Parathyroid adenoma (tissue), 2 donors: ENCODE results near the gene ALOX12B.

Experiments
- H2AFZ ChIP-seq: fragments of 300-600 bp; sonication (generic); one replicate; pipeline ENCODE4 v1.7.0; 2017; ENCODE audit warnings: antibody characterized with exemption, mild to moderate bottlenecking
- H3K27ac ChIP-seq: fragments of 300-600 bp; sonication (generic); one replicate; pipeline ENCODE4 v1.7.0; 2017
- H3K27me3 ChIP-seq: fragments of 300-600 bp; sonication (generic); one replicate; pipeline ENCODE4 v1.7.0; 2017; ENCODE audit warnings: low read length; ENCODE audit not compliant: control insufficient read depth, insufficient read depth
- H3K36me3 ChIP-seq: fragments of 300-600 bp; sonication (generic); one replicate; pipeline ENCODE4 v1.7.0; 2017; ENCODE audit warnings: low read length; ENCODE audit not compliant: control insufficient read depth, insufficient read depth
- H3K4me1 ChIP-seq: fragments of 300-600 bp; sonication (generic); one replicate; pipeline ENCODE4 v1.7.0; 2017; ENCODE audit warnings: control low read depth
- H3K4me2 ChIP-seq: fragments of 300-600 bp; sonication (generic); one replicate; pipeline ENCODE4 v1.7.0; 2017; ENCODE audit warnings: low read length
- H3K4me3 ChIP-seq: fragments of 300-600 bp; sonication (generic); one replicate; pipeline ENCODE4 v1.7.0; 2017; ENCODE audit warnings: low read depth, low read length
- H3K79me2 ChIP-seq: fragments of 300-600 bp; sonication (generic); one replicate; pipeline ENCODE4 v1.7.0; 2017; ENCODE audit warnings: control low read depth
- H3K9ac ChIP-seq: fragments of 300-600 bp; sonication (generic); one replicate; pipeline ENCODE4 v1.7.0; 2017; ENCODE audit warnings: mild to moderate bottlenecking
- H3K9me3 ChIP-seq: fragments of 300-600 bp; sonication (generic); one replicate; pipeline ENCODE4 v1.7.0; 2017; ENCODE audit warnings: low read length; ENCODE audit not compliant: control insufficient read depth
- TF ChIP-seq, protein P1 (sequence below): fragments of 300-600 bp; sonication (generic); IDR thresholded peaks from one replicate; pipeline ENCODE4 v1.7.0; 2017; ENCODE audit warnings: antibody characterized with exemption, mild to moderate bottlenecking
- donor health status: primary hyperparathyroidism.

ALOX12B gene

DNA sequence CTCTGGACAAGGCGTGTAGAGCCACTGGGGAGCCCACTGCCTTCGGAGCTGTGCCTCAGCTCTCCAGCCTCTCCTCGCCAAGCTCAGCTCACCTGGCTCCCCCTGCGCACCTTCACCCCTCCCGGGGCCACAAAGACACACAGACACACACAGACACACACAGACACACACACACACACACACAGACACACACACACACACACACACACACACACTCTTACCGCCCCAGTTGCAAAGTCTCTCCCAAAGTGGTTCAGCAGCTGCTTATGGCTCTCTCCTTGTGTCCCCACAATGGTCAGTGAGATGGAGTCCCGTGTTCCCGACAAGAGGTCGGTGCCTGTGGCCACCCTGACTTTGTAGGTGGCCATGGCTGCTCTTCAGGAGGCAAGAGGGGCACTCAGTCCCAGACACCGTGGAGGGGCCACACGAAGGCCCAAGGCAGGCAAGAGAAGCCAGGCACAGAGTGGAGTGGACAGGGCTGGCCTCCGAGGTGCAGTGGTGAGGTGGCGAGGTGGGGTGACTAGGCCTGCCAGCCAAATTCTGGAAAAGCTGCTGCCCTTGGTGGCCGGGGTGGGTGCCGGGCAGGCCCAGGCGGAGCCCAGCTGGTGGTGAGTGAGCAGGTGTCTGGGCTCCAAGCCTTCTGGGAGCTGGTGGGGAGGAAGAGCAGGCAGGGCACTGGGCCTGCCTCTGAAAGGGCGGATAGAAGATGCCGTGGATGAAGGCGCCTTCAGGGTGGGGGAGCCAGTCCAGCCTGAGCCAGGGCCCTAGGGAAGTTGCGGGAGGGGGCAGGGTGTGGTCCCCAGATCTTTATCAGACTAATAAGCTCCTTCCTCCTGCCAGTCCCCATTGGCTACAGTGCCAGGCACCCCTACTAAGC, at the start of gene ALOX12B:
Gene ALOX12B, minus strand, starts transcription at position 642 of the 877 bp plus-strand sequence. Its CDS starts 274 bp downstream, at position 368.
- Histone ChIP-seq H3K79me2 (no peaks in the 10 kb centered on the region), H3K4me2 (no peak within 1 kb of the TSS), H3K9me3 (no peaks in the 10 kb centered on the region), H3K4me1 (no peaks in the 10 kb centered on the region), H2AFZ (no peak within 1 kb of the TSS), H3K4me3 (no peak within 1 kb of the TSS), H3K36me3 (no peaks in the 10 kb centered on the region), H3K9ac (no peak within 1 kb of the TSS), H3K27me3 (no peaks in the 10 kb centered on the region), H3K27ac (no peak within 1 kb of the TSS)
- TF ChIP-seq, protein P1, sequence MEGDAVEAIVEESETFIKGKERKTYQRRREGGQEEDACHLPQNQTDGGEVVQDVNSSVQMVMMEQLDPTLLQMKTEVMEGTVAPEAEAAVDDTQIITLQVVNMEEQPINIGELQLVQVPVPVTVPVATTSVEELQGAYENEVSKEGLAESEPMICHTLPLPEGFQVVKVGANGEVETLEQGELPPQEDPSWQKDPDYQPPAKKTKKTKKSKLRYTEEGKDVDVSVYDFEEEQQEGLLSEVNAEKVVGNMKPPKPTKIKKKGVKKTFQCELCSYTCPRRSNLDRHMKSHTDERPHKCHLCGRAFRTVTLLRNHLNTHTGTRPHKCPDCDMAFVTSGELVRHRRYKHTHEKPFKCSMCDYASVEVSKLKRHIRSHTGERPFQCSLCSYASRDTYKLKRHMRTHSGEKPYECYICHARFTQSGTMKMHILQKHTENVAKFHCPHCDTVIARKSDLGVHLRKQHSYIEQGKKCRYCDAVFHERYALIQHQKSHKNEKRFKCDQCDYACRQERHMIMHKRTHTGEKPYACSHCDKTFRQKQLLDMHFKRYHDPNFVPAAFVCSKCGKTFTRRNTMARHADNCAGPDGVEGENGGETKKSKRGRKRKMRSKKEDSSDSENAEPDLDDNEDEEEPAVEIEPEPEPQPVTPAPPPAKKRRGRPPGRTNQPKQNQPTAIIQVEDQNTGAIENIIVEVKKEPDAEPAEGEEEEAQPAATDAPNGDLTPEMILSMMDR = no peak

DNA sequence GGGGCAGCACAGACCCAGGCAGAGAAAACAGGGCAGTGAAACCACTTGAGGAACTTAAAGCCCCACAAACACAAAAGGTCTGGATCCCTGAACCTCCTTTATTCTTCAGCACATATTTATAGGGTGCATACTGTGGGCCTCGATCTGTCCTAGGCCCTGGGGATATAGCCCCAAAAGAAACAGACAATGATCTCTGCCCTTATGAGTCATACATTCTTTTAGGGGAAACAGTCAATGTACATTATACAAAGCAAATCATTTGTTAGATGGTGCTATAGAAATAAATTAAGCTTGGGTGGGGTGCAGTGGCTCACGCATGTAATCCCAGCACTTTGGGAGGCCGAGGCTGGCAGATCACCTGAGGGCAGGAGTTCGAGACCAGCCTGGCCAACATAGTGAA, 46.4 kb upstream of the ALOX12B start:
- Histone ChIP-seq H3K4me2 (no peak overlapping the region), H3K79me2 (no peaks in the 10 kb centered on the region), H2AFZ (no peak overlapping the region), H3K36me3 (no peaks in the 10 kb centered on the region), H3K9me3 (no peaks in the 10 kb centered on the region), H3K4me3 (no peak overlapping the region), H3K27ac (no peak overlapping the region), H3K4me1 (peaks cover 5% of the 10 kb centered on the region), H3K27me3 (no peaks in the 10 kb centered on the region), H3K9ac (no peak overlapping the region)
- TF ChIP-seq, protein P1 = no peak

DNA sequence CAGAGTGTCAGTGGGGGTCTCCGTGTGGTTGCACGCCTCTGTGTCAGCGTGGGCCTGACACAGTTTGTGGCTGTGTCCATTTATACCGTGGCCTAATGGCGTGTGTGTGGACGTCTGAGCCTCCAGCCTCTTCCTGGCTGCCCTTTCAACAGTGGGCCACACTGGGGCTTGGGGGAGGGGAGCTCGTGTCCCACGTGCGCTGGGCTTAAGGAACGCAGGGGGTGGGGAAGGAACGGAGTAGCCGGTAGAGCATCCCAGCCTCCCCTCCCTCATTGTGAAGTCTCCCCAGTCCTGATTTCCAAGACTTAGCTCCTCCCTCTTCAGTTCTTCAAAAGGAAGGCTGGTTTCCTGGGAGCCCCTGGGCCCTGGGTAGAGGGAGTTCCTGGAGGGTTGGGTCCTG, 45.9 kb upstream of the ALOX12B start:
- no peak overlapping the region for H3K4me3 ChIP-seq
- no peaks in the 10 kb centered on the region for H3K27me3 ChIP-seq
- H3K27ac ChIP-seq = no peak overlapping the region
- H3K4me1 ChIP-seq = peaks cover 5% of the 10 kb centered on the region
- no peaks in the 10 kb centered on the region for H3K79me2 ChIP-seq
- H3K4me2 ChIP-seq = no peak overlapping the region
- no peak overlapping the region for H2AFZ ChIP-seq
- no peaks in the 10 kb centered on the region for H3K36me3 ChIP-seq
- H3K9ac ChIP-seq = no peak overlapping the region
- TF ChIP-seq, protein P1 = no peak
- H3K9me3 ChIP-seq = no peaks in the 10 kb centered on the region

DNA sequence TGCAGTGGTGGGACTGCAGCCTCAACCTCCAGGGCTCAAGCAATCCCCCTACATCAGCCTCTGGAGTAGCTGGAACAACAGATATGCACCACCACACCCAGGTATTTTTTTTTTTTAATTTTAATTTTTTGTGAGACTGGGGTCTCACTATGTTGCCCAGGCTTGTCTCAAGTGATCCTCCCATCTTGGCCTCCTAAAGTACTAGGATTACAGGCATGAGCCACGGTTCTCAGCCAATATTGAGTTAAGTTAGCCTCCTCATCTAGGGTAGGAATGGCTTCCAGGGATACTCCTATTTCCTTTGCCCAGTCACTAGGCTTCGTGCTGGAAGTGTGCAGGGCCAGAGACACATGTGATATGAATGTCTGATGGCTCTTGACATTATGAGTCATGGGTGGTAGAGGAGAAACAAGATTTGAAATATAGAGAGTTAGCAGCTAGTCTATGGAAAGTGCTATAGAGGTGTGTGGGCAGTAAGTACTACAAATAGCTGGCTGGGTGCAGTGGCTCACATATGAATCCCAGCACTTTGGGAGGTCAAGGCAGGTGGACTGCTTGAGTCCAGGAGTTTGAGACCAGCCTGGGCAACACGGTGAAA, 44.4 kb upstream of the ALOX12B start:
- TF ChIP-seq, protein P1 = no peak
- Histone ChIP-seq H3K4me2 (no peak overlapping the region), H2AFZ (no peak overlapping the region), H3K9ac (no peak overlapping the region), H3K9me3 (no peaks in the 10 kb centered on the region), H3K4me3 (no peak overlapping the region), H3K4me1 (peaks cover 3% of the 10 kb centered on the region), H3K79me2 (no peaks in the 10 kb centered on the region), H3K27me3 (no peaks in the 10 kb centered on the region), H3K36me3 (no peaks in the 10 kb centered on the region), H3K27ac (no peak overlapping the region)
